GM18502 (cell line): ENCODE results near the gene MATCAP1.

Source experiments
- ATAC-seq: cut with Tn5 transposase; IDR thresholded peaks from one replicate; pipeline ENCODE4 v1.9.1; 2021; ENCODE audit warnings: mild to moderate bottlenecking; ENCODE audit not compliant: unreplicated experiment, poor library complexity

Gene MATCAP1

DNA sequence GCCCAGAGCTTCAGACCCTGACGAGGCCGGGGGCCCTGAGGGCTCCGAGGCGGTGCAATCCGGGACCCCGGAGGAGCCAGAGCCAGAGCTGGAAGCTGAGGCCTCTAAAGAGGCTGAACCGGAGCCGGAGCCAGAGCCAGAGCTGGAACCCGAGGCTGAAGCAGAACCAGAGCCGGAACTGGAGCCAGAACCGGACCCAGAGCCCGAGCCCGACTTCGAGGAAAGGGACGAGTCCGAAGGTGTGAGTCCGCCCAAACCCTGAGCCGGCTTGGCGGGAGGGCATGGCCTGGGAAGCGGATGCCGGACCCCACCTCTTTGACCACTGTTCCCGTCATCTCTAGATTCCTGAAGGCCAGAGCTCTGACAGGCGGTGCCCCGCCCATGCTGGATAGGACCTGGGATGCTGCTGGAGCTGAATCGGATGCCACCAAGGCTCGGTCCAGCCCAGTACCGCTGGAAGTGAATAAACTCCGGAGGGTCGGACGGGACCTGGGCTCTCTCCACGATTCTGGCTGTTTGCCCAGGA is 9.0 kb downstream of the MATCAP1 start:
- ATAC-seq, result no peak

DNA sequence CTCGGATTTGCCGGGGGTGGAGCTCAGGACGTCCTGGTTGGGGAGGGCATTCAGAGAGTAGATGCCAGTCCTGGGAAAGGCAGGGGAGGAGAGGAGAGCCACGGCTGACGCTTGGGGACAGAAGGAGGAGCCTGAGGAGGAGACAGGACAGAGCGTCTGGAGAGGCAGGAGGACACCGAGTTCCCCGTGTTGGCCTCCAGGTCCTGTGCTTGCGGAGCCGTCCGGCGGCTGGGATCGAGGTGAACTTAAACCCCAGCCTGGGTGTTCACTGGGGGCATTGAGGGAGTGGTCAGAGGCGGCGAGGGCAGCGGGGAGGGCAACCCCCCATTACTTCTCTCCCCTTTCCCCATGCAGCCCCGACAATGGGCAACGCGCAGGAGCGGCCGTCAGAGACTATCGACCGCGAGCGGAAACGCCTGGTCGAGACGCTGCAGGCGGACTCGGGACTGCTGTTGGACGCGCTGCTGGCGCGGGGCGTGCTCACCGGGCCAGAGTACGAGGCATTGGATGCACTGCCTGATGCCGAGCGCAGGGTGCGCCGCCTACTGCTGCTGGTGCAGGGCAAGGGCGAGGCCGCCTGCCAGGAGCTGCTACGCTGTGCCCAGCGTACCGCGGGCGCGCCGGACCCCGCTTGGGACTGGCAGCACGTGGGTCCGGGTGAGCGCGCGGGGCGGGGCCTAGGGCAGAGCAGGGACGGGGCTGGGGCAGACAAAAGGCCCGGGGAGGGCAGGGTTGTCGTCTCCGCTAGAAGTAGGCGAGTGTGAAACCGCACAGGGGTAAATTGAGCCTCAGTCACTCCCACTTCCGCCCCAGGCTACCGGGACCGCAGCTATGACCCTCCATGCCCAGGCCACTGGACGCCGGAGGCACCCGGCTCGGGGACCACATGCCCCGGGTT is 9.7 kb downstream of the MATCAP1 start:
- peak; percentile 38 for ATAC-seq

DNA sequence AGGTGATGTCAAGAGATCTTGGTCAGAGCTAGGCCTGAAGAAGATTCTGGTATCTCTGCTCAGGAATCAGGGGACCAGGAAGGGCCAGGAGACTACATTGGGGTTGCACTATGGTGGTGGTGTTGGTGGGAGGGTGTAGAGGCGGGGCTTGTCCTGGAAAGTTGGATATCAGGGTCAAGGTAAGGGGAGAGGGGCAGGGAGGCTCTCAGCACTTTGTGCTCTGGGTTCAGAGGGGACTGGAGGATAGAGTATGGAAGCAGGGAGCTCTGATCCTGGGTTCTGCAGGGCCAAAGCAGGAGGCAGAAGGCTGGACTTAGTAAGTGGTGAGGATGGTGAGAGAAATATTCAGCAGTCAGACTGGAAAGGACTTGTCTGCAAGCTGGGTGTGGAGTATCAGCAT is 10.4 kb downstream of the MATCAP1 start:
- no peak for ATAC-seq

- ATAC-seq, result peak; percentile 26
Measured at GRCh38 chr16:67170949-67171649, 12.7 kb downstream of the MATCAP1 start.

DNA sequence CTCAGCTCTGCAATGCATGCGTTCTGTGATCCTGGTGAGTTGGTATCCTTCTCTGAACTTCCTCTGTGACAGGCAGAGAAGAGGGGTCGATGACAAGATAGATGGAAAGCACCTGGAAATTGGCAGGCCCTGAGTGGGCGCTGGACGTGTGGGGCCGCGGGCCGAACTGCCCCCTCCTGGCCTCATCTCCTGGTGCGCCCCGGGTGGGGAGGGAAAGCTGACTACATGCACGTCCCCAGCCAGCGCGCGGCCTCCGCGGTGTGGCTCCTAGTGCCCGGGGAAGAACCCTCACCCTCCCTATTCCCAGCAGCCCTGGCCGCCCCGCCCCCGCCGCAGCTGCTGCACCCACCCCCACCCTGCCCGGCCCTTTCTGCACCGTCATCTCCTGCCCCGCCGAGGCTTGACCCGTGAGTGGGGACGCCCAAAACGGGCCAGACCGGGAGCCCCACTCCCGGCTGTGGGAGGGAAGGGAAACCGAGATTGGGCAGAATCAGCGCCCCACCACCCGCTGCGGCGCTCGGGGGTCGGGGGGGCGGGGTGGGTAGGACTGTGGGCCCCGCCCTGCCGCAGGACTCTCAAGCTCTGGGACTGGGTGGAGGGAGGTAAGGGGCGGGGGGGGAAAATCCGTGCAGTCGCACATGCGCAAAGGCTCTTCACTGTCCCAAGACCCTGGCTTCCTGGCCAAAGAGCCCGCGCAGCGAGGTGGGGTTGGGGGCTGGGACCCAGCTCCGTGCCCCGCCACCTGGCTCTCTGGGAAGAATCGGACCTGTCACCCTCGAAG is 13.4 kb downstream of the MATCAP1 start, which contains the start of gene NOL3:
Gene NOL3 (plus strand): TSS at position 371 of the 781 bp plus-strand sequence.
- peak; percentile 51 for ATAC-seq

DNA sequence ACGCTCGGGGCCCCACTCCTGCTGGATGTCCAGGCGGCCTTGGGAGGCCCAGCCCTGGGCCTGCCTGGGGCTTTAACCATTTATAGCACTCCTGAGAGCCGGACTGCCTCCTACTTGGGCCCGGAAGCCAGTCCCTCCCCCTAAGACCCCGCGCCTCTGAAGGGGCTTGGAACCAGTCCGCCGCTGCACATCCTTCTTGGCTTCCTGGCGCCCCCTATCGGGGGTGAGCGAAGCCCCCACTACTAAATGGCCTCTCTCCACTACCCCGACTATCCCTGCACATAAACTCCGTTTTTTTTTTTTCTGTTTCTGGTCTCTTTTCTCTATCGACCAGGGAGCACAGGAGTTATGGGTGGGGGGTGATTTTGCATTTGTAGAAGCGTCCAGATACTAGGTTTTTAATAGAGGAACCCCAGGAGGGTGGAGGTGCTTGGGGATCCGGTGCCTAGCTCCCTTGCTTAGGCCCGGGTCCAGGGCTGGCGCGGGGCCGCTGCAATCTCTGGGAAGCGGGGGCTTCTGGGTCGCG is 14.1 kb downstream of the MATCAP1 start:
- no peak for ATAC-seq

GRCh38 chr16:67169011-67169451 is 14.7 kb downstream of the MATCAP1 start:
- ATAC-seq, result no peak

DNA sequence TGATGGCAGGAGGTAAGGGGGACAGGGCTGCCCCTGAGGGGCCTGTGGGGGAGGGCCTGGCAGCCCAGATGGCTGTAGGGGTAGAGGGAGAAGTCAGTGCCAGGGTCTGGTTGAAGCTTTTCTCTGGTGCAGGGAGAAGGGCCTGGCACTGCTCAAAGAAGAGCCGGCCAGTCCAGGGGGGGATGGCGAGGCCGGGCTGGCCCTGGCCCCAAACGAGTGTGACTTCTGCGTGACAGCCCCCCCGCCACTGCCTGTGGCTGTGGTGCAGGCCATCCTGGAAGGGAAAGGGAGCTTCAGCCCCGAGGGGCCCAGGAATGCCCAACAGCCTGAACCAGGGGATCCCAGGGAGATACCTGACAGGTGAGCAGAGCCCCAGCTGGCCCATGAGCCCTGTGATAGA is 16.2 kb downstream of the MATCAP1 start:
- ATAC-seq, result no peak

GRCh38 chr16:67166598-67167168 is 17.1 kb downstream of the MATCAP1 start:
- no peak for ATAC-seq

GRCh38 chr16:67166110-67166547 is 17.6 kb downstream of the MATCAP1 start:
- no peak for ATAC-seq

- no peak for ATAC-seq
Measured at GRCh38 chr16:67165121-67166078, 18.4 kb downstream of the MATCAP1 start.

- no peak for ATAC-seq
Measured at GRCh38 chr16:67164599-67165061, 19.1 kb downstream of the MATCAP1 start, which contains the start of gene HSF4. Gene HSF4 (plus strand): TSS chr16:67164745. CDS start chr16:67164812, 67 bp downstream.

DNA sequence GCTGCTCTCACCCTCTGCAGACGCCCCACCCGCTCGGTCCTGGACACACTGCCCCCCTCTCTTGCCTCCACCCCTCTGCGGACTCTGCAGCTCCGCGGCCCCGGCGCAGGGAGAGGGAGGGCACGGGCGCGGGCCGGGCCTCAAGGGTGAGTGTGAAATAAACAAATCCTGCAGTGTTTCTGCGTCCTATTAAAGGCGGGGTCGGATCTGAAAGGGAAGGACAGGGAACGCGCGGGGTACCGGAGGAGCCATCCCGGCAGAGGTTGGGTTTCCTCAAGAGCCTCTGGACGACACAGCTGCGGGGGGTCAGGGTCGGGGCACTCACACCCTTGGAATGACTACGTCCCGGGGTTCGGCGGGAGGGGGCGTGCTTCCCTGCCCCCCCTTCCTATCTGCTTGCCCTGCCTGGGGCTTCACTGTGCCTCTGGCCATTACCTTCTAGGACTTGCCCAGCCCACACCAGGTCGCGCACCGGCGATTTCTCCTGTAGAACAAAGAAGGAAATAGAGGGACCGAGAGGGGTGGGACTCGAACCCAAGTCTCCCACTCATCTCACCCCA is 19.7 kb downstream of the MATCAP1 start:
- no peak for ATAC-seq

DNA sequence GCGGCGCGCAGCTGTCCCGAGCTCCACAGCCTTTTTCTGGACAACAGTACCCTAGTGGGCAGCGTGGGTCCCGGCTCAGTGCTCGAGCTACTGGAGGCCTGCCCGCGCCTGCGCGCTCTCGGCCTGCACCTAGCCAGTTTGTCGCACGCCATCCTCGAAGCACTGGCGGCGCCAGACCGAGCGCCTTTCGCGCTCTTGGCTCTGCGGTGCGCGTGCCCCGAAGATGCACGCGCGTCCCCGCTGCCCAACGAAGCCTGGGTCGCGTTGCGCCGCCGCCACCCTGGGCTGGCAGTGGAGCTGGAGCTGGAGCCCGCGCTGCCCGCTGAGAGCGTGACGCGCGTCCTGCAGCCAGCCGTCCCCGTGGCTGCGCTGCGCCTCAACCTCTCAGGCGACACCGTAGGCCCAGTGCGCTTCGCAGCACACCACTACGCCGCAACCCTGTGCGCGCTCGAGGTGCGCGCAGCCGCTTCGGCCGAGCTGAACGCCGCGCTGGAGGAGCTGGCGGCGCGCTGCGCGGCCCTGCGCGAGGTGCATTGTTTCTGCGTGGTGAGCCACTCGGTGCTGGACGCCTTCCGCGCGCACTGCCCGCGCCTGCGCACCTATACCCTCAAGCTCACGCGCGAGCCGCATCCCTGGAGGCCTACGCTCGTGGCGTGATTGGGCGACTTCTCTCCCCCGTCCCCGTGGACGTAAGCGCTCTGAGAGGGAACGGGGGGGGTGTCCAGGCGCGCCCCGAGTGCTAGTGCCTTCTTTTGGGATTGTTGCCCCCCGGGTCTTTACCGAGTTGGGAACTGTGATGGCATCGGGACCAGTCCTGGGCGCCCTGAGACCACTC is 20.4 kb downstream of the MATCAP1 start:
- ATAC-seq, result no peak

DNA sequence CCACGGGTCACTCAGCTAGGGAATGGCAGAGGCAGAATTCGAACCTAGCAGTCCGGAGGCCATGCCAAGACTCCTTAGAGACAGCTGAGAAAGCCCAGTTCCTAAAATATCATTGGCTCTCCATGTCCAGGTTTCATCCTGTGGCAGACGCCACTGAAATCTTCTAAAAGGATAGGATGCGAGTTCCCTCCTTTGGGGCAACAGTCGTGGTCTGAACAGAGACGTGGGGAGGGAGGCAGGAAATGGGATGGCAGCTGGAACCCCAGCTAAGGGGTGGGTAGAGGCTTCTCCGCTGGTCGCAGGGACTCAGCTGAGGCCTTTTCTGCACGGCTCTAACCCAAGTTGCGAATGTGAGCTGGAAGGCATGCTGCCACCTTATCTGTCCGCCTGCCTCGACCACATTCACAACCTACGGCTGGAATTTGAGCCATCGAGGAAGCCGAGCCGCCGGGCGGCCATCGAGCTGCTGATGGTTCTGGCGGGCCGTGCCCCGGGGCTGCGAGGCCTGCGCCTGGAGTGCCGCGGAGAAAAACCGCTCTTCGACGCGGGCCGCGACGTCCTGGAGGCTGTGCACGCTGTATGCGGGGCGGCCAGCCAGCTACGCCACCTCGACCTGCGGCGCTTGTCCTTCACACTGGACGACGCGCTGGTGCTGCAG is 21.1 kb downstream of the MATCAP1 start:
- ATAC-seq, result no peak

- no peak for ATAC-seq
Measured at GRCh38 chr16:67161595-67162058, 22.1 kb downstream of the MATCAP1 start.
